Heart left ventricle (tissue), 16 donors: Measurements from ENCODE around the gene MMUT. TPM values are rescaled to one million over a fixed set of nuclear protein-coding genes. Genes with fewer than 3 reads are reported as not detected.
"Not testable (repeated sequence)": the region's sequence is repeated elsewhere in the genome, so short reads cannot be mapped to it uniquely, and the experiment has no call there.

Source experiments
- ATAC-seq, 4 donors: fragments of 200-7000 bp; cut with Tn5 transposase; one replicate each; pipeline ENCODE4 v1.9.1; 2020 to 2022; ENCODE audit warnings: moderate library complexity in 4 of 4, mild to moderate bottlenecking in 3 of 4, moderate number of reproducible peaks in 1 of 4
- DNase-seq, 5 donors: peaks; one replicate each; pipeline ENCODE4 v3.0.0-alpha.2; 2020
- H3K27ac ChIP-seq, 12 donors: fragments of 200-600 bp; sonication (generic) in 4 of 12; one replicate each; pipeline versions ENCODE4 v1.5.0 to v1.8.0; 2016 to 2022; ENCODE audit warnings: mild to moderate bottlenecking in 2 of 12
- H3K27me3 ChIP-seq, 9 donors: fragments of 200-600 bp; sonication (generic) in 2 of 9; one replicate each; pipeline versions ENCODE4 v1.5.1 to v1.8.0; 2016 to 2022; ENCODE audit warnings: mild to moderate bottlenecking in 3 of 9
- H3K36me3 ChIP-seq, 9 donors: fragments of 200-600 bp; sonication (generic) in 2 of 9; one replicate each; pipeline versions ENCODE4 v1.5.0 to v1.8.0; 2018 to 2022; ENCODE audit warnings: mild to moderate bottlenecking in 2 of 9
- H3K4me1 ChIP-seq, 12 donors: fragments of 200-600 bp; sonication (generic) in 4 of 12; one replicate each; pipeline versions ENCODE4 v1.5.0 to v1.8.0; 2016 to 2022; ENCODE audit warnings: mild to moderate bottlenecking in 3 of 12
- H3K4me3 ChIP-seq, 12 donors: fragments of 200-600 bp; sonication (generic) in 4 of 12; one replicate each; pipeline versions ENCODE4 v1.5.0 to v1.8.0; 2017 to 2022; ENCODE audit warnings: mild to moderate bottlenecking in 9 of 12, moderate library complexity in 4 of 12
- H3K9me3 ChIP-seq, 12 donors: fragments of 200-600 bp; sonication (generic) in 4 of 12; one replicate each; pipeline versions ENCODE4 v1.5.0 to v1.8.0; 2016 to 2022; ENCODE audit warnings: mild to moderate bottlenecking in 1 of 12
- CTCF ChIP-seq, 12 donors: fragments of 200-600 bp; sonication (generic) in 4 of 12; IDR thresholded peaks; one replicate each; pipeline versions ENCODE4 v1.5.0 to v1.8.0; 2018 to 2022; ENCODE audit warnings: antibody characterized with exemption in 12 of 12, mild to moderate bottlenecking in 5 of 12
- POLR2A ChIP-seq, 2 donors: fragments of 450-650 bp; IDR thresholded peaks; one replicate each; pipeline ENCODE4 v1.6.1; 2017; ENCODE audit warnings: antibody characterized with exemption in 2 of 2, mild to moderate bottlenecking in 2 of 2, moderate library complexity in 2 of 2
- WGBS, 4 donors: extraction: QIAGEN DNeasy Blood & Tissue Kit in 2 of 4; methylation state at CpG; one replicate each; pipeline versions ENCODE4 v1.1.5 to v1.1.7; 2013 to 2018; 5-methylcytosine and 5-hydroxymethylcytosine counted together
- intact Hi-C, 10 donors: fragments of 100-400 bp; cut with DNase I; formaldehyde crosslinking; loops; one replicate each; pipeline versions ENCODE4 v1.11.1 to v1.14.2; 2022
- polyA plus RNA-seq, 2 donors: library from polyadenylated mRNA; stranded (reverse); fragments of 200-250 nt; gene quantifications; one replicate each; pipeline ENCODE4 v1.2.3, GENCODE V29; 2013
- total RNA-seq, 9 donors: library from RNA; depleted of rRNA in 2 of 9; stranded (reverse); fragments of >200 nt in 2 of 9; fragmentation: NEBNext Ultra II Directional in 3 of 9; extraction: Animal tissue kit (Norgen Biotek cat#: 25700) in 3 of 9; gene quantifications; one replicate each; pipeline versions ENCODE4 v1.1.0 to v1.2.4, GENCODE V29; 2016 to 2023
- donor health status: ischemic (EF 13 %, LVEDD 7.1; RV severe dilation, severe dysfunction).
- donor health status: healthy with polysubstance abuse.
- donor health status: DM: no; HTN: yes; CAD: no.
- donor health status: DM: no; HTN: no; CAD: no.
- donor health status: ischemic (EF 25% LVEDD 6.9; RV normal size, moderate dysfunction).
- donor health status: ischemic (EF 25% LVEDD 5.7; RV mildly dilated, moderate dysfunction).
- donor health status: healthy.
- donor health status: DM: yes; HTN: yes; CAD: no.
- donor health status: ischemic (EF 35%, LVEDD 5.7; RV mildly dilated, moderate dysfunction).
- donor health status: nonischemic (EF 11% LVEDD 7.7; RV severe dilation, severe dysfunction).
- donor health status: DM: yes; HTN: yes; CAD: no.
- donor health status: PGD.
- donor health status: ischemic (EF 29% LVEDD 5.4; RV normal size, mild dysfunction).
- donor health status: nonischemic (EF 23%, LVEDD 6.1; RV moderate dilation, normal function).

The MMUT gene
- total and polyA plus RNA-seq, 11 donors = 13.7 to 43.6 (median 32.4) TPM

GRCh38 chr6:49406250-49406970 is 56.6 kb downstream of the MMUT start:
- peaks cover 0 to 6% (median 0%) of the 10 kb centered on the region in 12 donors for H3K9me3 ChIP-seq
- no peaks in the 10 kb centered on the region for H3K4me1 ChIP-seq
- no peaks in the 10 kb centered on the region for H3K27me3 ChIP-seq
- DNase-seq (no peak), ATAC-seq (no peak)
- no peak overlapping the region for H3K27ac ChIP-seq
- no peak for TF ChIP-seq POLR2A (IDR thresholded peaks at IDR 0.05)
- no peak for TF ChIP-seq CTCF (IDR thresholded peaks at IDR 0.05)
- H3K36me3 ChIP-seq = no peaks in the 10 kb centered on the region
- no peak overlapping the region for H3K4me3 ChIP-seq
- intact Hi-C loops = loop anchor here in 3 of 10 donors (5.0 to 10.0 kb wide), 2 partner anchors 1619 to 1622 kb away; partner anchors contain the start of gene OPN5 (in 2 of the 3)
- 73 to 77% (median 74%) methylated on average over 5 of the region's 5 CpGs for WGBS, 4 donors

GRCh38 chr6:49401063-49401462 is 62.0 kb downstream of the MMUT start:
- H3K4me1 ChIP-seq = no peaks in the 10 kb centered on the region
- H3K27ac ChIP-seq = no peak overlapping the region
- TF ChIP-seq POLR2A (IDR thresholded peaks at IDR 0.05) (no peak), CTCF (IDR thresholded peaks at IDR 0.05) (no peak)
- 65 to 76% (median 72%) methylated on average over 3 of the region's 3 CpGs for WGBS, 4 donors
- H3K4me3 ChIP-seq = no peak overlapping the region
- H3K36me3 ChIP-seq = no peaks in the 10 kb centered on the region
- peaks cover 0 to 6% (median 0%) of the 10 kb centered on the region in 12 donors for H3K9me3 ChIP-seq
- intact Hi-C loops = loop anchor here in 2 of 10 donors (10.0 kb wide), 1 partner anchor 1616 kb away; the partner anchor contains the start of gene OPN5 (in 2 of the 2)
- ATAC-seq (no peak), DNase-seq (no peak)
- H3K27me3 ChIP-seq = no peaks in the 10 kb centered on the region

- DNase-seq, intact Hi-C loops, H3K4me1 ChIP-seq, H3K4me3 ChIP-seq, H3K27me3 ChIP-seq, H3K9me3 ChIP-seq, H3K27ac ChIP-seq, H3K36me3 ChIP-seq, ATAC-seq: not testable (repeated sequence)
- 80 to 91% (median 88%) methylated on average over 24 to 27 of the region's 28 CpGs for WGBS, 4 donors
Observed at GRCh38 chr6:49386667-49387508, 76.2 kb downstream of the MMUT start.

- WGBS, 4 donors = 57 to 70% (median 65%) methylated on average over 2 of the region's 2 CpGs
- no peaks in the 10 kb centered on the region for H3K4me1 ChIP-seq
- no peak for DNase-seq
- no peak for ATAC-seq
- H3K27me3 ChIP-seq = no peaks in the 10 kb centered on the region
- H3K36me3 ChIP-seq = no peaks in the 10 kb centered on the region
- H3K9me3 ChIP-seq = peaks cover 0 to 6% (median 0%) of the 10 kb centered on the region in 12 donors
- TF ChIP-seq POLR2A (IDR thresholded peaks at IDR 0.05) = no peak
- TF ChIP-seq CTCF (IDR thresholded peaks at IDR 0.05) = no peak
- no peak overlapping the region for H3K27ac ChIP-seq
- H3K4me3 ChIP-seq = no peak overlapping the region
- intact Hi-C loops = no loop called here
Observed at GRCh38 chr6:49384904-49385303, 78.1 kb downstream of the MMUT start.

Other genes with a start within 250 kb of the MMUT start
- 1 to 10 TPM; 3.0 to 7.4 (median 4.9) TPM for gene CENPQ, start 117 bp upstream of the MMUT start, total RNA-seq
- 10 to 100 TPM in 1 of 2 donors, 1 to 10 TPM in 1; 4.2 to 10.1 TPM for gene CENPQ, start 117 bp upstream of the MMUT start, polyA plus RNA-seq
- not detected for gene GLYATL3, start 36.7 kb upstream of the MMUT start, total RNA-seq
- gene GLYATL3, start 36.7 kb upstream of the MMUT start, polyA plus RNA-seq = not detected
- gene C6orf141, start 87.4 kb upstream of the MMUT start, total RNA-seq = 1 to 10 TPM in 1 of 9 donors, under 1 TPM in 2, not detected in 6; 0.51 to 1.2 (median 0.97) TPM
- under 1 TPM; 0.28 to 0.42 TPM for gene C6orf141, start 87.4 kb upstream of the MMUT start, polyA plus RNA-seq
- gene RHAG, start 173.6 kb upstream of the MMUT start, total RNA-seq = 1 to 10 TPM in 2 of 9 donors, under 1 TPM in 3, not detected in 4; 0.16 to 2.6 (median 0.44) TPM
- under 1 TPM; 0.22 to 0.53 TPM for gene RHAG, start 173.6 kb upstream of the MMUT start, polyA plus RNA-seq